Measurements from ENCODE around the gene NPBWR2.

DNA sequence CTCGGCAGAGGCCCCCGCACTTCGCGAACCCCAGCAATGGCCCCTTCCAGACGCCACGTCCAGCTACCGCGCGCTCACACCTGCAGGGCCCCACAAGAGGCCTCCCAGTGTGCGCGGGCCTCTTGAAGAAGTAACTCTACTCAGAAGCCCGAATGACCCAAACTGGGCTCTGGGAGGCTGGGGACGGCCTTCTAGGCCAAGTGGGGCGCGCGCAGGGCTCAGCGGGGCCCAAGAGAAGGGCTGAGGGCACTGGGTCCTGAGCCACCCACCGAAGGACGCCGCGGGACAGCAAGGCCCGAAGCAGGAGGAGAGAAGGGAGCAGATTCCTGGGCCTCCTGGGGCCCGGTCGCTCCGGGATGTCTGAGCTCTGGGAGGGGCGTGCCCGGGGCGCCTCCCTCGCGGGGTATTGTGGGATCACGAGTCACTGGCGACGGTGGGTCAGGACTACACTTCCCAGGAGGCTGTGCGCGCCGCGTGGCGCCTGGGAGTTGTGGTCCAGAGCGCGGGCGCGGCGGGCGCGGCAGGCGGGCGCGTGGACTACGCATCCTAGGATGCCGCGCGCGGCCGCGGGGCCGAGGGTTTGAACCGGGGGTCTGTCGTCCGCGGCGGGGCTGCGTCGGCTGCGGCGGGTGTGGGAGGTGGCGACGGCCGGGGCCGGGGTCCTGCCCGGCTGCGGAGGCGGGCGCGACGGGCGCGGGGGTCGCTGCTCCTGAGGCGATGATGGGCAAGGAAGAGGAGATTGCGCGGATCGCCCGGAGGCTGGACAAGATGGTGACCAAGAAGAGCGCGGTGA is 44.6 kb downstream of the NPBWR2 start, which contains the start of gene TCEA2:
- TF ChIP-seq CTCF (IDR thresholded peaks at IDR 0.05; ENCODE audit: low read depth, low read length, missing input control) (no peak), EGR1 (IDR thresholded peaks at IDR 0.05; ENCODE audit: low read depth in 2 of 2) (no peak), FOXA2 (IDR thresholded peaks at IDR 0.05) (no peak), HNF4A (conservative IDR thresholded peaks at IDR 0.05) (peak in 1 of 2 donors; percentile 21), RXRA (IDR thresholded peaks at IDR 0.05) (peak; percentile 13 to 15), JUND (IDR thresholded peaks at IDR 0.05) (no peak), MAX (IDR thresholded peaks at IDR 0.05) (peak; percentile 51), REST (IDR thresholded peaks at IDR 0.05) (no peak), TAF1 (conservative IDR thresholded peaks at IDR 0.05) (no peak)
- TF ChIP-seq, protein P1, sequence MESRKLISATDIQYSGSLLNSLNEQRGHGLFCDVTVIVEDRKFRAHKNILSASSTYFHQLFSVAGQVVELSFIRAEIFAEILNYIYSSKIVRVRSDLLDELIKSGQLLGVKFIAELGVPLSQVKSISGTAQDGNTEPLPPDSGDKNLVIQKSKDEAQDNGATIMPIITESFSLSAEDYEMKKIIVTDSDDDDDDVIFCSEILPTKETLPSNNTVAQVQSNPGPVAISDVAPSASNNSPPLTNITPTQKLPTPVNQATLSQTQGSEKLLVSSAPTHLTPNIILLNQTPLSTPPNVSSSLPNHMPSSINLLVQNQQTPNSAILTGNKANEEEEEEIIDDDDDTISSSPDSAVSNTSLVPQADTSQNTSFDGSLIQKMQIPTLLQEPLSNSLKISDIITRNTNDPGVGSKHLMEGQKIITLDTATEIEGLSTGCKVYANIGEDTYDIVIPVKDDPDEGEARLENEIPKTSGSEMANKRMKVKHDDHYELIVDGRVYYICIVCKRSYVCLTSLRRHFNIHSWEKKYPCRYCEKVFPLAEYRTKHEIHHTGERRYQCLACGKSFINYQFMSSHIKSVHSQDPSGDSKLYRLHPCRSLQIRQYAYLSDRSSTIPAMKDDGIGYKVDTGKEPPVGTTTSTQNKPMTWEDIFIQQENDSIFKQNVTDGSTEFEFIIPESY (IDR thresholded peaks at IDR 0.05): no peak

Measured in liver (tissue), 3 donors.